ENCODE data around the gene SPINT2.

DNA sequence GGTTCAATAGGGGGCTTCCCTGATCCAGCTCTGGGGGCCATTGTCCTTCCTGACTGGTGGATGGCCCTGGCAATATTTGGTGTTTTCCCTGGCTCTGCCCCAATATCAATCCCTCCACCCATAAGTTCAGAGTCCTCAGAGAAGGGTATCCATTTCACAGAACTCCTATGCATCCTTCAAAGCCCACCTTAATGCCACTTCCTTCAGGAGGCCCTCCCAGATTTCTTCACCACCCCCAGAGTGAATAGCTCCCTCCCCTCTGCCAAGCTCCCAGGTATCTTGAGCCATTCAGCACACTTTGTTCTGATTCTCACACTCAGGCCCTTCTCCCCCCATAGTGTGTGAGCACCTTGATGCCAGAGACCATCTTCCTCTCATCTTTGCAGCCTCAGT is 13.9 kb upstream of the SPINT2 start:
- TF ChIP-seq, protein P1, sequence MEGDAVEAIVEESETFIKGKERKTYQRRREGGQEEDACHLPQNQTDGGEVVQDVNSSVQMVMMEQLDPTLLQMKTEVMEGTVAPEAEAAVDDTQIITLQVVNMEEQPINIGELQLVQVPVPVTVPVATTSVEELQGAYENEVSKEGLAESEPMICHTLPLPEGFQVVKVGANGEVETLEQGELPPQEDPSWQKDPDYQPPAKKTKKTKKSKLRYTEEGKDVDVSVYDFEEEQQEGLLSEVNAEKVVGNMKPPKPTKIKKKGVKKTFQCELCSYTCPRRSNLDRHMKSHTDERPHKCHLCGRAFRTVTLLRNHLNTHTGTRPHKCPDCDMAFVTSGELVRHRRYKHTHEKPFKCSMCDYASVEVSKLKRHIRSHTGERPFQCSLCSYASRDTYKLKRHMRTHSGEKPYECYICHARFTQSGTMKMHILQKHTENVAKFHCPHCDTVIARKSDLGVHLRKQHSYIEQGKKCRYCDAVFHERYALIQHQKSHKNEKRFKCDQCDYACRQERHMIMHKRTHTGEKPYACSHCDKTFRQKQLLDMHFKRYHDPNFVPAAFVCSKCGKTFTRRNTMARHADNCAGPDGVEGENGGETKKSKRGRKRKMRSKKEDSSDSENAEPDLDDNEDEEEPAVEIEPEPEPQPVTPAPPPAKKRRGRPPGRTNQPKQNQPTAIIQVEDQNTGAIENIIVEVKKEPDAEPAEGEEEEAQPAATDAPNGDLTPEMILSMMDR (IDR thresholded peaks at IDR 0.05): no peak
- no peak for TF ChIP-seq POLR2AphosphoS5 (IDR thresholded peaks at IDR 0.05; ENCODE audit: low read depth, low read length)

Measured in Panc1 (cell line).